Astrocyte of the cerebellum (primary cell): Measurements from ENCODE around the gene NEUROG1.

Source experiments
- DNase-seq: peaks from one replicate; pipeline ENCODE4 v3.0.0-alpha.2; 2011; ENCODE audit warnings: low read depth
- H3K4me3 ChIP-seq: 2 replicates; pipeline ENCODE4 v1.5.1; 2011; ENCODE audit warnings: mild to moderate bottlenecking, low read depth, low read length, moderate library complexity
- in situ Hi-C: cut with HindIII; loops from 2 replicates; pipeline ENCODE4 v1.10.0; 2017; ENCODE audit warnings: low sequenced_read_pairs
- TF ChIP-seq, protein P1 (sequence below): IDR thresholded peaks from 2 replicates; pipeline ENCODE4 v1.5.1; 2012; ENCODE audit warnings: low read length, low read depth, moderate library complexity, mild to moderate bottlenecking; ENCODE audit errors: missing control alignments

The NEUROG1 gene

GRCh38 chr5:135541807-135542502, 6.2 kb upstream of the NEUROG1 start:
- no peak for DNase-seq
- TF ChIP-seq, protein P1, sequence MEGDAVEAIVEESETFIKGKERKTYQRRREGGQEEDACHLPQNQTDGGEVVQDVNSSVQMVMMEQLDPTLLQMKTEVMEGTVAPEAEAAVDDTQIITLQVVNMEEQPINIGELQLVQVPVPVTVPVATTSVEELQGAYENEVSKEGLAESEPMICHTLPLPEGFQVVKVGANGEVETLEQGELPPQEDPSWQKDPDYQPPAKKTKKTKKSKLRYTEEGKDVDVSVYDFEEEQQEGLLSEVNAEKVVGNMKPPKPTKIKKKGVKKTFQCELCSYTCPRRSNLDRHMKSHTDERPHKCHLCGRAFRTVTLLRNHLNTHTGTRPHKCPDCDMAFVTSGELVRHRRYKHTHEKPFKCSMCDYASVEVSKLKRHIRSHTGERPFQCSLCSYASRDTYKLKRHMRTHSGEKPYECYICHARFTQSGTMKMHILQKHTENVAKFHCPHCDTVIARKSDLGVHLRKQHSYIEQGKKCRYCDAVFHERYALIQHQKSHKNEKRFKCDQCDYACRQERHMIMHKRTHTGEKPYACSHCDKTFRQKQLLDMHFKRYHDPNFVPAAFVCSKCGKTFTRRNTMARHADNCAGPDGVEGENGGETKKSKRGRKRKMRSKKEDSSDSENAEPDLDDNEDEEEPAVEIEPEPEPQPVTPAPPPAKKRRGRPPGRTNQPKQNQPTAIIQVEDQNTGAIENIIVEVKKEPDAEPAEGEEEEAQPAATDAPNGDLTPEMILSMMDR, result no peak
- in situ Hi-C loops, result no loop called here

DNA sequence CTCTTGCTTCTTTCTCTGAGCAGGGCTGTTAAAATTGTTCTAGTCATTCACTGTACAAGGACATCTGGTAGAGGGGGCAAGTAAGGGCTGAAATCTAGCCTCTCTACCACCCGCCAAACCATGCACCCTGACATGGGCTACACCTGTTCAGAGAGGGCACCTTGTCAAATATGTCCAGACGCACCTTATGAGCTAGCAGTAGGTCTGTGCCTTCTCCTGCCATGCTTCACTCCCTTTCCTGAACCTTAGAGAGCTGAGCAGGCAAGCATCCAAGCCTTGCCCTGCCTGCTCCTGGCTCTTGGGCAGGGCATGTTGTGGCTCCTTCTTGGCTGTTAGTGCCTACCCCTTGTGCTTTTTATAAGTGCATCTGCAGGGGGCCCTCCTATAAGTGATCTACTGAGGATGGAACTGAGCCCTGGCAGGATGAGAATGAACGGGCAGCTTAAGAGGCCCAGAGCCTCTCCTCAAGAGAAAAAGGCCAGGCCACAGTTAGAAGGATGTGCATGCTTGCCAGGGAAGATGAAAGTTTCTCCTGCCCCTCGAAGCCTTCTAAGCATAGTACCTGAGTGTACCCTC, 3.8 kb upstream of the NEUROG1 start:
- no peak for DNase-seq
- TF ChIP-seq, protein P1, result no peak
- H3K4me3 ChIP-seq, result no peak overlapping the region
- in situ Hi-C loops, result no loop called here

More at GRCh38 chr5:135541807-135542502, 6.2 kb upstream of the NEUROG1 start:
- no peak overlapping the region for H3K4me3 ChIP-seq

DNA sequence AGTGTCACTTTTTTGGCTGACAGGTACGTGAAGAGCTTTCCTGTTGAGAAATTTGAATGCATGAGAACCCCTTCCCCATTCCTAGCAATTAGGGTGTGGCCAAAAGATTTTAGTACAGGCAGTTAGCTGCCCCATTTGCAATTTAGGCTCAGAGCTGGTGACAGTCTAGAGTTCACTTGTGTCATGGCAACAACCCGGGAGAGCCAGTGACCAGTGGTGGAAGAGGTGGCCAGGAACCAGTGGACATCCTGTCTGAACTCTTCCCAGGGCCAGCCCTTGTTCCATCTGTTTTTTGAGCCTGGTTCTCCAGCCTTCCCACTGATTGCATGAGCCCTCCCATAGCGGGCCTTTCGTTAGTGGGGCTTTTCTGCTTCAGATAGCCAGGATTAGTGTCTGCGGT, 2.5 kb upstream of the NEUROG1 start:
- in situ Hi-C loops, result no loop called here
- no peak for DNase-seq
- TF ChIP-seq, protein P1, result no peak
- no peak overlapping the region for H3K4me3 ChIP-seq

DNA sequence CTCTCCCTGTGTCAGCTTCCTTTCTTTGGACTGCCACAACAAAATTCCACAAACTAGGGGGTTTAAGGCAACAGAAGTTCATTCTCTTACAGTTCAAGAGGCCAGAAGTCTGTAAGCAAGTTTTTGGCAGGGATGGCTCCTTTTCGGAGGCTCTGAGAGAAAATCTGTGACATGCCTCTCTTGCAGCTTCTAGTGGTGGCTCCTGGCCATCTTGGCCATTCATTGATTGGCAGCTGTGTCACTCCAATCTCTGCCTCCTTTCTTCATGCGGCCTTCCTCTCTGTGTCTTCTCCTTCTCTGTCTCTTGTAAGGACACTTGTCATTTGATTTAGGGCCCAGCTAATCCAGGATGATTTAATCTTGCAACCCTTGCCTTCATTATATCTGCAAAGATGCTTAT, 2.0 kb upstream of the NEUROG1 start:
- TF ChIP-seq, protein P1, result no peak
- in situ Hi-C loops, result no loop called here
- no peak for DNase-seq
- no peak overlapping the region for H3K4me3 ChIP-seq

DNA sequence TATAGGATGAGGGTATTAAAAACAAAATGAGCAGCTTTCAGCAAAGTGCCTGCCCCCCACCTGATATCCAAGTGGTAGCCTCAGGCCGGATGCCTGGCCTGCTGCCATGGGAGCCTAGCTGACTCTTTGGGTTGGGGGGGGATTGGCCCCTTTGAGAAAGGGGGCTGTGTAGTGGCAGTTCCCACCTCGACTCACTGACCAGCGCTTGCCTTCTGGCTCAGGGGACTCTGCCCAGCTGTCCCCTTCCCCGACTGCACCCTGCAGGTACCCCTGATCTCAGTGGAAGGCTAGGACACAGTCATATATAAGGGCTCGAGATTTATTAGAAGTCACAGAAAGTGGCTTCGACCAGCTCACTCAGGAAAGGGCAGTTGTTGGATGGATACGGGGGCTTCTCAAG, 1.5 kb upstream of the NEUROG1 start:
- DNase-seq, result no peak
- in situ Hi-C loops, result no loop called here
- H3K4me3 ChIP-seq, result no peak overlapping the region
- TF ChIP-seq, protein P1, result no peak

DNA sequence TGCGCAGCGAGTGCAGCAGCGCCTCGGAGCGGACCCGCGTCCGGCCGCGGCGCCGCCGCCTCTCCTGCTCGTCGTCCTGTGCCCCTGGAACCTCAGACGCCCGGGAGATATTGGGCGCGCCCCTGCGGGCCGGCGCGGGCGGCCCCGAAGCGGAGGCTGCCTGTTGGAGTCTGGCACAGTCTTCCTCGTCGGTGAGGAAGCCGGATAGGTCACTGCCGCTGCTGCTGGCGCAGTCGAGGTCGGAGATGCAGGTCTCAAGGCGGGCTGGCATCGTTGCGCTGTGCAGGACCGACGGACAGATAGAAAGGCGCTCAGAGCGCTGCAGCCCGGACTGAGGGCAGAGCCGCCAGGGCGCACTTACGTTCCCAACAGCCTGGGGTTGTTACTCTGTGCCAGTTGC, 344 bp downstream of the NEUROG1 start:
- in situ Hi-C loops, result no loop called here
- DNase-seq, result no peak
- no peak overlapping the region for H3K4me3 ChIP-seq
- TF ChIP-seq, protein P1, result no peak
